OCI-LY1 (cell line): ENCODE results near the gene QRICH1.
A peak's percentile ranks its signal among the peaks of the same experiment; 100 is the strongest.

Experiments
- H2AFZ ChIP-seq: fragments of 200-600 bp; sonication (generic), shearing (Covaris generic); 2 replicates; pipeline ENCODE4 v1.6.0; 2014; ENCODE audit warnings: antibody characterized with exemption, mild to moderate bottlenecking, low read length
- H3F3A ChIP-seq: fragments of 200-600 bp; sonication (generic), shearing (Covaris generic); 2 replicates; pipeline ENCODE4 v1.6.0; 2014; ENCODE audit warnings: mild to moderate bottlenecking, antibody characterized with exemption, low read length, moderate library complexity; ENCODE audit not compliant: insufficient read depth
- H3K27ac ChIP-seq: fragments of 200-600 bp; sonication (generic); 2 replicates; pipeline ENCODE4 v1.5.1; 2014; ENCODE audit warnings: low read length, mixed run types, mild to moderate bottlenecking, low read depth; ENCODE audit not compliant: poor library complexity, severe bottlenecking
- H3K27me3 ChIP-seq: fragments of 200-600 bp; sonication (generic); 2 replicates; pipeline ENCODE4 v1.6.0; 2014; ENCODE audit warnings: antibody characterized with exemption, mild to moderate bottlenecking, low read length, moderate library complexity; ENCODE audit not compliant: insufficient read depth
- H3K36me3 ChIP-seq: fragments of 200-600 bp; sonication (generic); 2 replicates; pipeline ENCODE4 v1.6.1; 2014; ENCODE audit warnings: mild to moderate bottlenecking, antibody characterized with exemption, low read length, moderate library complexity, mixed read lengths; ENCODE audit not compliant: insufficient read depth
- H3K4me1 ChIP-seq: fragments of 200-600 bp; sonication (generic); 2 replicates; pipeline ENCODE4 v1.5.1; 2014; ENCODE audit warnings: mild to moderate bottlenecking, low read length, moderate library complexity; ENCODE audit not compliant: insufficient read depth, severe bottlenecking
- H3K4me2 ChIP-seq: fragments of 200-600 bp; sonication (generic), shearing (Covaris generic); 2 replicates; pipeline ENCODE4 v1.6.1; 2014; ENCODE audit warnings: low read length
- H3K4me3 ChIP-seq: fragments of 200-600 bp; sonication (generic); 2 replicates; pipeline ENCODE4 v1.5.1; 2014; ENCODE audit warnings: low read length, low read depth, mild to moderate bottlenecking, mixed read lengths; ENCODE audit not compliant: poor library complexity, severe bottlenecking
- H3K79me2 ChIP-seq: fragments of 200-600 bp; shearing (Covaris generic); 2 replicates; pipeline ENCODE4 v1.6.1; 2016; ENCODE audit warnings: mixed run types, low read length, mixed read lengths; ENCODE audit not compliant: insufficient read depth
- H3K9ac ChIP-seq: fragments of 200-600 bp; sonication (generic), shearing (Covaris generic); 2 replicates; pipeline ENCODE4 v1.6.1; 2014; ENCODE audit warnings: mild to moderate bottlenecking, low read length, mixed read lengths
- H3K9me2 ChIP-seq: fragments of 200-600 bp; sonication (generic), shearing (Covaris generic); 2 replicates; pipeline ENCODE4 v1.6.1; 2014; ENCODE audit warnings: low read depth, mild to moderate bottlenecking, low read length, mixed read lengths
- H3K9me3 ChIP-seq: fragments of 200-600 bp; shearing (Covaris generic); 2 replicates; pipeline ENCODE4 v1.6.1; 2014; ENCODE audit warnings: low read length, mixed read lengths
- H4K20me1 ChIP-seq: fragments of 200-600 bp; sonication (generic), shearing (Covaris generic); 2 replicates; pipeline ENCODE4 v1.6.0; 2016; ENCODE audit warnings: mild to moderate bottlenecking, low read length; ENCODE audit not compliant: insufficient read depth
- EZH2 ChIP-seq: fragments of 200-600 bp; sonication (generic), shearing (Covaris generic); IDR thresholded peaks from 2 replicates; pipeline ENCODE4 v1.8.0; 2017; ENCODE audit warnings: borderline replicate concordance, mixed run types, mild to moderate bottlenecking, antibody characterized with exemption, low read length, moderate library complexity, mixed read lengths
- TF ChIP-seq, protein P1 (sequence below): fragments of 200-600 bp; sonication (generic), shearing (Covaris generic); IDR thresholded peaks from 2 replicates; pipeline ENCODE4 v1.5.1; 2017; ENCODE audit warnings: mild to moderate bottlenecking, antibody characterized with exemption, low read length, moderate library complexity, mixed read lengths

Gene QRICH1

GRCh38 chr3:49023775-49024174 is 70.1 kb downstream of the QRICH1 start:
- no peak overlapping the region for H3K4me2 ChIP-seq
- H3K27me3 ChIP-seq = no peaks in the 10 kb centered on the region
- no peaks in the 10 kb centered on the region for H3K9me3 ChIP-seq
- TF ChIP-seq, protein P1, sequence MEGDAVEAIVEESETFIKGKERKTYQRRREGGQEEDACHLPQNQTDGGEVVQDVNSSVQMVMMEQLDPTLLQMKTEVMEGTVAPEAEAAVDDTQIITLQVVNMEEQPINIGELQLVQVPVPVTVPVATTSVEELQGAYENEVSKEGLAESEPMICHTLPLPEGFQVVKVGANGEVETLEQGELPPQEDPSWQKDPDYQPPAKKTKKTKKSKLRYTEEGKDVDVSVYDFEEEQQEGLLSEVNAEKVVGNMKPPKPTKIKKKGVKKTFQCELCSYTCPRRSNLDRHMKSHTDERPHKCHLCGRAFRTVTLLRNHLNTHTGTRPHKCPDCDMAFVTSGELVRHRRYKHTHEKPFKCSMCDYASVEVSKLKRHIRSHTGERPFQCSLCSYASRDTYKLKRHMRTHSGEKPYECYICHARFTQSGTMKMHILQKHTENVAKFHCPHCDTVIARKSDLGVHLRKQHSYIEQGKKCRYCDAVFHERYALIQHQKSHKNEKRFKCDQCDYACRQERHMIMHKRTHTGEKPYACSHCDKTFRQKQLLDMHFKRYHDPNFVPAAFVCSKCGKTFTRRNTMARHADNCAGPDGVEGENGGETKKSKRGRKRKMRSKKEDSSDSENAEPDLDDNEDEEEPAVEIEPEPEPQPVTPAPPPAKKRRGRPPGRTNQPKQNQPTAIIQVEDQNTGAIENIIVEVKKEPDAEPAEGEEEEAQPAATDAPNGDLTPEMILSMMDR = no peak
- peaks cover 63% of the 10 kb centered on the region for H3K4me1 ChIP-seq
- H4K20me1 ChIP-seq = no peaks in the 10 kb centered on the region
- H3K79me2 ChIP-seq = peaks cover 13% of the 10 kb centered on the region; the same call in 1 of the 2 replicates
- H3K36me3 ChIP-seq = peaks cover 58% of the 10 kb centered on the region
- H3K9me2 ChIP-seq = no peaks in the 10 kb centered on the region
- H3F3A ChIP-seq = no peaks in the 10 kb centered on the region
- H3K27ac ChIP-seq = no peak overlapping the region
- H3K4me3 ChIP-seq = no peak overlapping the region
- no peak overlapping the region for H2AFZ ChIP-seq
- no peak overlapping the region for H3K9ac ChIP-seq

DNA sequence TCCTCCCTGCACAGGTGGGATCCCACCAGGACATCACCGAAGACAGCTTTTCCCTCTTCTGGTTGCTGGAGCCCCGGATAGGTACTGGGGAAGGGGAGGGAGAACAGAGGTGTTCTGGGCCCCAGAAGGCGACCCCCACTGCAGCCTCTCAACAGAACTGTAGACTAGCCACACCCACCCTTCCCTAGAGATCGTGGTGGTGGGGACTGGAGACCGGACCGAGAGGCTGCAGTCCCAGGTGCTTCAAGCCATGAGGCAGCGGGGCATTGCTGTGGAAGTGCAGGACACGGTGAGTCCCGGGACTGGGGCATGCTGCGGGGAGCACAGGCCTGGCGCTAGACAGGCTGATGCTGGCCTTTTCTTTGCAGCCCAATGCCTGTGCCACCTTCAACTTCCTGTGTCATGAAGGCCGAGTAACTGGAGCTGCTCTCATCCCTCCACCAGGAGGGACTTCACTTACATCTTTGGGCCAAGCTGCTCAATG is 71.1 kb downstream of the QRICH1 start:
- Histone ChIP-seq H3K4me3 (peak overlapping the region; percentile 95), H3K79me2 (peaks cover 13% of the 10 kb centered on the region; the same call in 1 of the 2 replicates), H3K27me3 (no peaks in the 10 kb centered on the region), H3K36me3 (peaks cover 47% of the 10 kb centered on the region), H3K9me3 (no peaks in the 10 kb centered on the region), H3K9ac (peak overlapping the region; percentile 91), H2AFZ (no peak overlapping the region), H3K9me2 (no peaks in the 10 kb centered on the region), H3F3A (no peaks in the 10 kb centered on the region), H3K4me1 (peaks cover 58% of the 10 kb centered on the region), H4K20me1 (no peaks in the 10 kb centered on the region), H3K4me2 (peak overlapping the region; percentile 98), H3K27ac (peak overlapping the region; percentile 96)
- no peak for TF ChIP-seq EZH2
- TF ChIP-seq, protein P1 = no peak

DNA sequence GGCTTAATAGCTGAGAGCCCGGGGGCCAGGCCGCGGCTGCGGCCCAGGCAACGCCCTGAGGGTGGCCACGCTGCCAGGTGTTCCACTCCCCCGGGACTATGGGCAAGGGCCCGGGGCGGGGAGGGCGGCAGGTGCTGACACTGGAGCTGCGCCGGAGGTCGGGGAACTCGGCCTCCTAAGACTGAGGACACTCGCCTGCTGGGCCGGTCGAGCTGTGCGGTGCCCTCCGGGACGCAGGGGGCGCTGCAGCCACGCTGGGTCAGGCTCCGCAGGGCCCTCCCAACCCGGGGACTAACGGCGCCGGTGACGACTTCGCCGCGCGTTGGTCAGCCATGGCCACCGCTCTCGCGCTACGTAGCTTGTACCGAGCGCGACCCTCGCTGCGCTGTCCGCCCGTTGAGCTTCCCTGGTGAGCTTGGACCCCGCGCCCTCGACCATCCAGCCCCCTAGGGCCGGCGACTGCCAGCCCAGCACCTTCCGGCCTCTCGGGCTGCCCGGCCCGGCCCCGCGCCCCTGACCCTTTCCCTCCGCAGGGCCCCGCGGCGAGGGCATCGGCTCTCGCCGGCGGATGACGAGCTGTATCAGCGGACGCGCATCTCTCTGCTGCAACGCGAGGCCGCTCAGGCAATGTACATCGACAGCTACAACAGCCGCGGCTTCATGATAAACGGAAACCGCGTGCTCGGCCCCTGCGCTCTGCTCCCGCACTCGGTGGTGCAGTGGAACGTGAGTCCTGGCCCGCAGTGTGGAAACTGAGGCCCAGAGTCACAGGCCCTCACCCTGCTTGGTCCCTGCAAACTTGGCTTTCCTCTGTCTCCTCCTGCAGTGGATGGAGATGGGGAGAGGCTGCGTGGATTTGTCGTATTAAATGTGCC is 71.8 kb downstream of the QRICH1 start, which contains the start of gene NDUFAF3:
TSS of gene NDUFAF3 (plus strand) at position 309 of the 875 bp plus-strand sequence. CDS start at position 333, 24 bp downstream.
- Histone ChIP-seq H3F3A (0 out of 2 replicates have a peak, but pooled peaks cover 6% of the 10 kb centered on the region), H3K79me2 (peaks cover 13% of the 10 kb centered on the region; the same call in 1 of the 2 replicates), H3K27ac (peak within 1 kb of the TSS; percentile 96), H3K4me3 (peak within 1 kb of the TSS; percentile 95), H3K9ac (peak within 1 kb of the TSS; percentile 95), H3K9me3 (no peaks in the 10 kb centered on the region), H3K4me1 (peaks cover 58% of the 10 kb centered on the region), H2AFZ (no peak within 1 kb of the TSS), H4K20me1 (no peaks in the 10 kb centered on the region), H3K36me3 (peaks cover 41% of the 10 kb centered on the region), H3K4me2 (peak within 1 kb of the TSS; percentile 98), H3K27me3 (no peaks in the 10 kb centered on the region), H3K9me2 (no peaks in the 10 kb centered on the region)
- no peak for TF ChIP-seq EZH2
- TF ChIP-seq, protein P1 = peak; percentile 85
